Thoracic aorta (tissue), 2 donors: ENCODE data around the gene ZNF143. TPM values are rescaled to one million over a fixed set of nuclear protein-coding genes. Genes with fewer than 3 reads are reported as not detected.

Experiments used
- ATAC-seq: fragments of 150-250 bp; one replicate; pipeline ENCODE4 v1.8.0; 2017; ENCODE audit warnings: low read depth; ENCODE audit not compliant: insufficient number of reproducible peaks, low FRiP score
- DNase-seq: peaks from one replicate; pipeline ENCODE4 v3.0.0-alpha.2; 2020; ENCODE audit warnings: low spot score
- H3K27ac ChIP-seq, 2 donors: fragments of 200-600 bp; sonication (generic); 1 replicate in 1 of 2; 2 replicates in 1 of 2; pipeline ENCODE4 v1.5.1; 2016; ENCODE audit warnings: mild to moderate bottlenecking in 2 of 2, moderate library complexity in 2 of 2
- H3K27me3 ChIP-seq: fragments of 200-600 bp; sonication (generic); replicated peaks from 2 replicates; pipeline ENCODE4 v1.6.0; 2016; ENCODE audit warnings: mild to moderate bottlenecking; ENCODE audit not compliant: insufficient read depth
- H3K36me3 ChIP-seq: fragments of 200-600 bp; sonication (generic); one replicate; pipeline ENCODE4 v1.5.1; 2016
- H3K4me1 ChIP-seq, 2 donors: fragments of 200-600 bp; sonication (generic); 1 replicate in 1 of 2; 2 replicates in 1 of 2; pipeline versions ENCODE4 v1.5.1 to v1.6.0; 2016; ENCODE audit warnings: low read depth in 2 of 2, mild to moderate bottlenecking in 1 of 2; ENCODE audit not compliant: control insufficient read depth in 1 of 2
- H3K4me3 ChIP-seq: fragments of 200-600 bp; sonication (generic); 2 replicates; pipeline ENCODE4 v1.5.1; 2016; ENCODE audit warnings: mild to moderate bottlenecking
- H3K9me3 ChIP-seq: fragments of 200-600 bp; sonication (generic); 2 replicates; pipeline ENCODE4 v1.5.1; 2016
- total RNA-seq, 2 donors: library from RNA; depleted of rRNA; stranded (reverse); fragments of >200 nt; gene quantifications; one replicate each; pipeline versions ENCODE4 v1.1.0 to v1.2.3, GENCODE V29; 2016
- TF ChIP-seq, protein P1 (sequence below): fragments of 200-600 bp; sonication (generic); IDR thresholded peaks from one replicate; pipeline ENCODE4 v1.5.1; 2019; ENCODE audit warnings: antibody characterized with exemption

Gene ZNF143
- total RNA-seq, 2 donors from 2014 or later, result 45.1 to 80.6 TPM

DNA sequence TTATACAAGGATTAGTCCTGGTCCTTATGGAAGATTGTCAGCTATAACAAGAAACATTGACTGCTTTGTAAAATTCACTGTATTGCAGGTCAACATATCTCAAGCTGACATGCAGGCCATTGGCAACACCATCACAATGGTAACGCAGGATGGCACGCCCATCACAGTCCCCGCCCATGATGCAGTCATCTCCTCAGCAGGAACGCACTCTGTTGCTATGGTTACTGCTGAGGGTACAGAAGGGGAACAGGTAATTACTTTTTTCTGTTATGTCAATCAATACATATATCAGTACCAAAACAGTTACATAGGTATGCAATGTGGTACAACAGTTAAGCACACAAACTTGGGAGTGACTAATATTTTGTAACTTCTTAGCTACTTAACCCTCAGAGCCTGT lies 55.3 kb downstream of the ZNF143 start:
- no peak for ATAC-seq
- no peak overlapping the region for H3K4me3 ChIP-seq
- peaks cover 0 to 13% of the 10 kb centered on the region in 2 donors for H3K4me1 ChIP-seq
- no peaks in the 10 kb centered on the region for H3K27me3 ChIP-seq
- TF ChIP-seq, protein P1, sequence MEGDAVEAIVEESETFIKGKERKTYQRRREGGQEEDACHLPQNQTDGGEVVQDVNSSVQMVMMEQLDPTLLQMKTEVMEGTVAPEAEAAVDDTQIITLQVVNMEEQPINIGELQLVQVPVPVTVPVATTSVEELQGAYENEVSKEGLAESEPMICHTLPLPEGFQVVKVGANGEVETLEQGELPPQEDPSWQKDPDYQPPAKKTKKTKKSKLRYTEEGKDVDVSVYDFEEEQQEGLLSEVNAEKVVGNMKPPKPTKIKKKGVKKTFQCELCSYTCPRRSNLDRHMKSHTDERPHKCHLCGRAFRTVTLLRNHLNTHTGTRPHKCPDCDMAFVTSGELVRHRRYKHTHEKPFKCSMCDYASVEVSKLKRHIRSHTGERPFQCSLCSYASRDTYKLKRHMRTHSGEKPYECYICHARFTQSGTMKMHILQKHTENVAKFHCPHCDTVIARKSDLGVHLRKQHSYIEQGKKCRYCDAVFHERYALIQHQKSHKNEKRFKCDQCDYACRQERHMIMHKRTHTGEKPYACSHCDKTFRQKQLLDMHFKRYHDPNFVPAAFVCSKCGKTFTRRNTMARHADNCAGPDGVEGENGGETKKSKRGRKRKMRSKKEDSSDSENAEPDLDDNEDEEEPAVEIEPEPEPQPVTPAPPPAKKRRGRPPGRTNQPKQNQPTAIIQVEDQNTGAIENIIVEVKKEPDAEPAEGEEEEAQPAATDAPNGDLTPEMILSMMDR, result no peak
- peaks cover 25% of the 10 kb centered on the region for H3K36me3 ChIP-seq
- H3K9me3 ChIP-seq, result no peaks in the 10 kb centered on the region
- no peak for DNase-seq
- H3K27ac ChIP-seq, result no peak overlapping the region

DNA sequence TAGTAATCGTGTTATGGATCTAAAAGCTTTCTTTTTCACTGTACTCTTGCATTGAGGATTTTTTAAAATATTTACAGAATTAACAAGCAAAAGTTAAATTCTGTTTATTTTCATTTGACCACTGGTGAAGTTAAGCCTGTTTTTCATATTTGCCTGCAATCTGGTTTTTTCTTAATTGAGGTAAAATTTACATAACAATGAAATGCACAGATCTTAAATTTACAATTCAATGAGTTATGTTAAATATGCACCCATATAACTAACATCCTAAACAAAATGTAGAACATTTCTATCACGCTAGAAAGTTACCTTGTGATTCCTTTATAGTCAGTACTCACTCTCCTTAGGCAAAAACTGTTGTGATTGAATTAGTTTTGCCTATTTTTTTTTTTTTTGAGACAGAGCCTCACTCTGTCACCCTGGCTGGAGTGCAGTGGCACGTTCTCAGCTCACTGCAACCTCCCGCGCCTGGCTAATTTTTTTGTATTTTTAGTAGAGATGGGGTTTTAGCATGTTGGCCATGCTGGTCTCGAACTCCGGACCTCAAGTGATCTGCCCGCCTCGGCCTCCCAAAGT lies 58.1 kb downstream of the ZNF143 start:
- TF ChIP-seq, protein P1, result no peak
- Histone ChIP-seq H3K27ac (peak overlapping the region; percentile 9 to 37), H3K27me3 (no peaks in the 10 kb centered on the region), H3K9me3 (no peaks in the 10 kb centered on the region), H3K4me3 (peak overlapping the region; percentile 4), H3K4me1 (peaks cover 0 to 16% of the 10 kb centered on the region in 2 donors), H3K36me3 (peaks cover 12% of the 10 kb centered on the region)
- DNase-seq (no peak), ATAC-seq (no peak)

- Histone ChIP-seq H3K4me3 (no peak overlapping the region), H3K27me3 (no peaks in the 10 kb centered on the region), H3K9me3 (no peaks in the 10 kb centered on the region), H3K4me1 (peaks cover 7 to 47% of the 10 kb centered on the region in 2 donors), H3K36me3 (no peaks in the 10 kb centered on the region), H3K27ac (no peak overlapping the region)
- no peak for ATAC-seq
- DNase-seq, result no peak
- TF ChIP-seq, protein P1, result no peak
Measured at GRCh38 chr11:9524001-9524400, 63.2 kb downstream of the ZNF143 start.

DNA sequence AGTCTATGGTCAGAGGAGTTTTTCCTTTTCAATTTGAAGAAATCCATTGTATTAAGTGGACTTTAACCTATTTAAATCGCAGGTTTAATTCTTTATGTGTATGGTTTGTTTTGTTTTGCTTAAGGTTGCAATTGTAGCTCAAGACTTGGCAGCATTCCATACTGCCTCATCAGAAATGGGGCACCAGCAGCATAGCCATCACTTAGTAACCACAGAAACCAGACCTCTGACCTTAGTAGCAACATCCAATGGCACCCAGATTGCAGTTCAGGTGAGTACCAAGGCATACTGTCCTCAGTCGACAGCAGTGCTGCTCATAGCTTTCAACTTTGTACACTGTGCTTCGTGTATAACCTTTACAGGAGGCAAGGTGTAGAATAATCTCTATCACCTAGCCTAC lies 64.3 kb downstream of the ZNF143 start:
- TF ChIP-seq, protein P1, result no peak
- no peaks in the 10 kb centered on the region for H3K27me3 ChIP-seq
- no peak overlapping the region for H3K27ac ChIP-seq
- H3K4me3 ChIP-seq, result no peak overlapping the region
- no peaks in the 10 kb centered on the region for H3K9me3 ChIP-seq
- no peaks in the 10 kb centered on the region for H3K36me3 ChIP-seq
- DNase-seq (no peak), ATAC-seq (no peak)
- H3K4me1 ChIP-seq, result peaks cover 13 to 53% of the 10 kb centered on the region in 2 donors

- H3K9me3 ChIP-seq, result no peaks in the 10 kb centered on the region
- peak overlapping the region; percentile 19 for H3K4me3 ChIP-seq
- DNase-seq (no peak), ATAC-seq (peak; percentile 41)
- peaks cover 13 to 58% of the 10 kb centered on the region in 2 donors for H3K4me1 ChIP-seq
- H3K27me3 ChIP-seq, result no peaks in the 10 kb centered on the region
- H3K36me3 ChIP-seq, result no peaks in the 10 kb centered on the region
- TF ChIP-seq, protein P1, result no peak
- peak overlapping the region; percentile 69 to 78 for H3K27ac ChIP-seq
Measured at GRCh38 chr11:9527481-9528135, 66.8 kb downstream of the ZNF143 start.
